Muscle layer of duodenum (tissue), 2 donors: ENCODE data around the gene CFAP91.

ENCODE experiments used
- H3K27ac ChIP-seq: one replicate; pipeline ENCODE4 v1.7.0; 2013; ENCODE audit warnings: mild to moderate bottlenecking, low read length
- H3K27me3 ChIP-seq: one replicate; pipeline ENCODE4 v1.7.0; 2013; ENCODE audit warnings: low read depth, mild to moderate bottlenecking, control low read depth, low read length
- H3K36me3 ChIP-seq, 2 donors: one replicate each; pipeline ENCODE4 v1.7.0; 2013; ENCODE audit warnings: low read length in 2 of 2, control low read depth in 1 of 2, mild to moderate bottlenecking in 1 of 2; ENCODE audit not compliant: insufficient read depth in 2 of 2, control insufficient read depth in 1 of 2
- H3K4me1 ChIP-seq, 2 donors: one replicate each; pipeline ENCODE4 v1.7.0; 2013; ENCODE audit warnings: low read length in 2 of 2, mild to moderate bottlenecking in 2 of 2, control low read depth in 1 of 2, moderate library complexity in 1 of 2; ENCODE audit not compliant: insufficient read depth in 2 of 2, control insufficient read depth in 1 of 2
- H3K4me3 ChIP-seq, 2 donors: one replicate each; pipeline ENCODE4 v1.7.0; 2013; ENCODE audit warnings: low read length in 2 of 2, low read depth in 1 of 2, mild to moderate bottlenecking in 1 of 2
- H3K9me3 ChIP-seq, 2 donors: one replicate each; pipeline ENCODE4 v1.7.0; 2013; ENCODE audit warnings: low read length in 2 of 2, control low read depth in 1 of 2, mild to moderate bottlenecking in 1 of 2; ENCODE audit not compliant: control insufficient read depth in 1 of 2
- donor health status: healthy.

Gene CFAP91

DNA sequence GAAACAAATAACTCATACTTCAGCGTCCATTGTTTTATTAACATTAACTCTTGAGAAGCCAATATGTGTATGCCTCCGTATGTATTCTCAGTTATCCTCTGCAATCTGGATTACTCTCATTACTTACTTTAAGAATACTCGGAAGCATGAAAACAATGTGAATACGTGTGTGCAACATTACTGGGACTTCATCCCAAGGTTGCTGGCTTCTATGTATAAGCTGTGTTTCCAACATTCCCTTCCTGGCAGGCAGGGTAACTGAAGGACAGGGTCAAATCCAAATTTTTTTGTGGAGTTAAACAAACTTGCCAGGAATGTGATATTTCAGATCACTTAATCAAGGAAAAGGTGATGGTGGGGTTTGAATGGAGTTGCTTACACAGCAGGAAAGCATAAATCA lies 44.5 kb downstream of the CFAP91 start:
- Histone ChIP-seq H3K36me3 (peaks cover 0 to 34% of the 10 kb centered on the region in 2 donors), H3K27me3 (no peaks in the 10 kb centered on the region), H3K4me3 (no peak overlapping the region), H3K4me1 (no peaks in the 10 kb centered on the region), H3K27ac (no peak overlapping the region), H3K9me3 (no peaks in the 10 kb centered on the region)

DNA sequence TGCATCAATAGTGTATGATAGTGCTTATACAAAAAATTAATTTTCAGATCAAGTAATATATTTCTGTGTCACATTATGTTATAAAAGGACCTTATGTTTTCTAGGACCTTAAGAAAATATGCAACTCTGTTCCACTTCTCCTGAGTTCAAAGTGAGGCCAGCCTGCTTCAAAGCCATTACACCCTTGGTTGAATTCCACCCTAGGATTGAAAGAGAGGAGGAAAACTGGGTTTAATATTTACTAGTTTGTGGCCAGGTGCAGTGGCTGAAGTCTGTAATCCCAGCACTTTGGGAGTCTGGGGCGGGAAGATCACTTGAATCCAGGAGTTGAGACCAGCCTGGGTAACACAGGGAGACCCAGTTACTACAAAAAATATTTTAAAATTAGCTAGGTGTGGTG lies 46.2 kb downstream of the CFAP91 start:
- Histone ChIP-seq H3K36me3 (peaks cover 0 to 42% of the 10 kb centered on the region in 2 donors), H3K27me3 (no peaks in the 10 kb centered on the region), H3K4me3 (no peak overlapping the region), H3K9me3 (peaks cover 0 to 3% of the 10 kb centered on the region in 2 donors), H3K4me1 (no peaks in the 10 kb centered on the region), H3K27ac (no peak overlapping the region)

DNA sequence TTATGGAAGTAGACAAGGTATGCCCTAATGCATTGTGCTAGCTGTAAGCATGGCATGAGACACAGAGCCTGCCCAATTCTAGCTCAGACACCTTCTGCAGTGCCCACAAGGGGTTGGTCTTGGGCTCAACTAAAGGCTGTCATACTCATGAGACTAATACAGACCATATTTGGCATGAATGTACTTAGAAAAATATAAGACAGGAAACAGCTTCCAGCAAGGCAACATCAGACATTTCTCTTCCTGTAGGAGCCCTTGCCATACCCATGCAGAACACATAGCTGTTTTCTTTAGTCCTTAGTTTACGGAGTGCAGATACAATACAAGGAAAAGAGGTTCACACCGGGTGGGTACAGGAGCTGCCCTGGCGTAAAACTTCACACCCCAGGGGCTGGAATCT lies 48.6 kb downstream of the CFAP91 start:
- Histone ChIP-seq H3K27ac (no peak overlapping the region), H3K4me1 (no peaks in the 10 kb centered on the region), H3K36me3 (peaks cover 0 to 51% of the 10 kb centered on the region in 2 donors), H3K27me3 (no peaks in the 10 kb centered on the region), H3K4me3 (no peak overlapping the region), H3K9me3 (peaks cover 0 to 3% of the 10 kb centered on the region in 2 donors)
